Stomach smooth muscle (tissue), 2 donors: ENCODE results near the gene SYNDIG1.

Experiments
- H3K27ac ChIP-seq: one replicate; pipeline ENCODE4 v1.7.0; 2013; ENCODE audit warnings: mild to moderate bottlenecking, low read length, inconsistent platforms
- H3K27me3 ChIP-seq, 2 donors: one replicate each; pipeline ENCODE4 v1.7.0; 2013; ENCODE audit warnings: low read length in 2 of 2; ENCODE audit not compliant: insufficient read depth in 2 of 2, control insufficient read depth in 1 of 2
- H3K36me3 ChIP-seq, 2 donors: one replicate each; pipeline ENCODE4 v1.7.0; 2013; ENCODE audit warnings: low read length in 2 of 2; ENCODE audit not compliant: control insufficient read depth in 2 of 2, insufficient read depth in 2 of 2
- H3K4me1 ChIP-seq: one replicate; pipeline ENCODE4 v1.7.0; 2013; ENCODE audit warnings: low read length; ENCODE audit not compliant: control insufficient read depth, insufficient read depth
- H3K4me3 ChIP-seq, 2 donors: one replicate each; pipeline ENCODE4 v1.7.0; 2013; ENCODE audit warnings: low read length in 2 of 2
- H3K9ac ChIP-seq, 2 donors: one replicate each; pipeline ENCODE4 v1.7.0; 2013; ENCODE audit warnings: low read length in 2 of 2, mild to moderate bottlenecking in 1 of 2
- H3K9me3 ChIP-seq, 2 donors: one replicate each; pipeline ENCODE4 v1.7.0; 2013; ENCODE audit warnings: low read length in 2 of 2; ENCODE audit not compliant: control insufficient read depth in 2 of 2
- donor health status: healthy.
- donor health status: Pancreatic carcinoma.

Gene SYNDIG1

GRCh38 chr20:24448170-24448569, 21.3 kb upstream of the SYNDIG1 start:
- H3K9ac ChIP-seq = no peak overlapping the region
- no peaks in the 10 kb centered on the region for H3K36me3 ChIP-seq
- H3K9me3 ChIP-seq = no peaks in the 10 kb centered on the region
- H3K4me3 ChIP-seq = no peak overlapping the region
- H3K27ac ChIP-seq = no peak overlapping the region
- H3K4me1 ChIP-seq = no peaks in the 10 kb centered on the region
- H3K27me3 ChIP-seq = peaks cover 0 to 6% of the 10 kb centered on the region in 2 donors

GRCh38 chr20:24449026-24449720, 20.3 kb upstream of the SYNDIG1 start:
- Histone ChIP-seq H3K4me1 (no peaks in the 10 kb centered on the region), H3K4me3 (no peak overlapping the region), H3K27ac (no peak overlapping the region), H3K9me3 (no peaks in the 10 kb centered on the region), H3K27me3 (peaks cover 0 to 6% of the 10 kb centered on the region in 2 donors), H3K9ac (no peak overlapping the region), H3K36me3 (no peaks in the 10 kb centered on the region)

- Histone ChIP-seq H3K4me1 (no peaks in the 10 kb centered on the region), H3K9me3 (no peaks in the 10 kb centered on the region), H3K4me3 (no peak overlapping the region), H3K36me3 (no peaks in the 10 kb centered on the region), H3K27ac (no peak overlapping the region), H3K27me3 (peaks cover 0 to 6% of the 10 kb centered on the region in 2 donors), H3K9ac (no peak overlapping the region)
These were observed 19.3 kb upstream of the SYNDIG1 start for GRCh38 chr20:24450177-24450576.

- Histone ChIP-seq H3K9ac (no peak overlapping the region), H3K27me3 (peaks cover 0 to 3% of the 10 kb centered on the region in 2 donors), H3K27ac (no peak overlapping the region)
These were observed 18.6 kb upstream of the SYNDIG1 start for GRCh38 chr20:24450624-24451376.

GRCh38 chr20:24451428-24451827, 18.0 kb upstream of the SYNDIG1 start:
- H3K4me3 ChIP-seq = no peak overlapping the region
- H3K36me3 ChIP-seq = no peaks in the 10 kb centered on the region
- H3K27me3 ChIP-seq = peaks cover 0 to 6% of the 10 kb centered on the region in 2 donors
- no peaks in the 10 kb centered on the region for H3K9me3 ChIP-seq
- no peak overlapping the region for H3K9ac ChIP-seq
- H3K27ac ChIP-seq = no peak overlapping the region
- H3K4me1 ChIP-seq = no peaks in the 10 kb centered on the region

More at GRCh38 chr20:24450624-24451376, 18.6 kb upstream of the SYNDIG1 start:
- no peak overlapping the region for H3K4me3 ChIP-seq
- no peaks in the 10 kb centered on the region for H3K9me3 ChIP-seq
- H3K36me3 ChIP-seq = no peaks in the 10 kb centered on the region
- H3K4me1 ChIP-seq = no peaks in the 10 kb centered on the region

- Histone ChIP-seq H3K27me3 (peaks cover 5 to 10% of the 10 kb centered on the region in 2 donors), H3K9me3 (no peaks in the 10 kb centered on the region), H3K4me3 (no peak overlapping the region), H3K4me1 (no peaks in the 10 kb centered on the region), H3K36me3 (no peaks in the 10 kb centered on the region), H3K27ac (no peak overlapping the region), H3K9ac (no peak overlapping the region)
These were observed 17.4 kb upstream of the SYNDIG1 start for GRCh38 chr20:24452016-24452415.

- Histone ChIP-seq H3K9me3 (no peaks in the 10 kb centered on the region), H3K9ac (no peak overlapping the region), H3K27me3 (peaks cover 5 to 13% of the 10 kb centered on the region in 2 donors), H3K27ac (no peak overlapping the region), H3K4me1 (no peaks in the 10 kb centered on the region), H3K4me3 (no peak overlapping the region), H3K36me3 (no peaks in the 10 kb centered on the region)
These were observed 16.8 kb upstream of the SYNDIG1 start for GRCh38 chr20:24452498-24453127.

- Histone ChIP-seq H3K4me3 (no peak overlapping the region), H3K27me3 (peaks cover 5 to 15% of the 10 kb centered on the region in 2 donors), H3K36me3 (no peaks in the 10 kb centered on the region), H3K9ac (no peak overlapping the region), H3K9me3 (no peaks in the 10 kb centered on the region), H3K27ac (no peak overlapping the region), H3K4me1 (no peaks in the 10 kb centered on the region)
These were observed 15.6 kb upstream of the SYNDIG1 start for GRCh38 chr20:24453869-24454268.

- Histone ChIP-seq H3K9me3 (no peaks in the 10 kb centered on the region), H3K36me3 (no peaks in the 10 kb centered on the region), H3K4me1 (no peaks in the 10 kb centered on the region), H3K4me3 (no peak overlapping the region), H3K27ac (no peak overlapping the region), H3K27me3 (peaks cover 5 to 15% of the 10 kb centered on the region in 2 donors), H3K9ac (no peak overlapping the region)
These were observed 14.3 kb upstream of the SYNDIG1 start for GRCh38 chr20:24455081-24455480.

GRCh38 chr20:24456398-24456781, 13.0 kb upstream of the SYNDIG1 start:
- H3K9ac ChIP-seq = no peak overlapping the region
- peaks cover 5 to 15% of the 10 kb centered on the region in 2 donors for H3K27me3 ChIP-seq
- no peaks in the 10 kb centered on the region for H3K4me1 ChIP-seq
- no peaks in the 10 kb centered on the region for H3K9me3 ChIP-seq
- no peaks in the 10 kb centered on the region for H3K36me3 ChIP-seq
- H3K4me3 ChIP-seq = no peak overlapping the region
- H3K27ac ChIP-seq = no peak overlapping the region
